HPDE6-E6E7 (cell line): ENCODE measurements around the gene PPM1K.
"Not testable (repeated sequence)": the region's sequence is repeated elsewhere in the genome, so short reads cannot be mapped to it uniquely, and the experiment has no call there.

Source experiments
- DNase-seq: peaks from one replicate; pipeline ENCODE4 v3.0.0; 2011; ENCODE audit warnings: missing footprints; ENCODE audit errors: extremely low spot score

Gene PPM1K

DNA sequence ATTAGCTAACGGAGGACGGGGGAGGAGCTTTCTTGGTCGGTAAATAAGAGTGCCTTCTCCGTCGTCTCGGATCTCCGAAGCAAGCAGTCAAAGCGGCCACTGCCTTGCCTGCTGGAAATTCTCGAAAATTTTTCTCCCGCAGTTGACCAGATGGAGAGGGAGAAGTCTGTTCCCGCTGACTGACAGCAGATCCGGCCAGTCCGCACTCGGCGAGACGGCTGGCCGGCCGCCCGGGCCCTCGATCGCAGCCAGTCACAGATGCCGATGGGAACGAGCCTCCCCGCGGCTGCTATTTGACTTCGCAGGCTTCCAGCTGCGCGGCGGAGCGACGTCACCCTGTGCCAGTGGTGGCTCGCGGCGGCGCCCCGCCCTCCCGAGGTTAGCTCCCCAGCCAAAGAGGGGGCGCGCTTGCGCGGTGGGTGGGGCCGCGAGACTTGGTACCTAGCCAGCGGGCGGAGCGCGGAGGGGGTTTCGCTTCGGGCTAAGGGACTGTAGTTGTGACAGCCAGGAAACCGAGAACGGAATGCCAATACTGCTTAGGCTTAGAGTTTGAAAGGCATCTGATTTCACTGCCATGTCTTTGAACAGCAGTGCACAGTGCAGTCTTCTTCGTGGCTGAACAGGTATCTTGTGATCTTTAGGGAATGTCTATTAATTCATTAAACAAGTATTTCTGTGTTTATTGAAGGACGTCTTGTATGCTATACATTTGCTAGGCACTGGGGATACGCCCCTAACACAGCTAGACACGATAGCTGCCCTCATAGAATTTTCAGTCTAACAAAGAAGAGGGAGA lies at the start of gene PPM1K:
Gene PPM1K (minus strand): TSS at position 123 of the 796 bp plus-strand sequence. CDS start 5,978 bp downstream, outside the sequence.
- peak; percentile 97 for DNase-seq

DNA sequence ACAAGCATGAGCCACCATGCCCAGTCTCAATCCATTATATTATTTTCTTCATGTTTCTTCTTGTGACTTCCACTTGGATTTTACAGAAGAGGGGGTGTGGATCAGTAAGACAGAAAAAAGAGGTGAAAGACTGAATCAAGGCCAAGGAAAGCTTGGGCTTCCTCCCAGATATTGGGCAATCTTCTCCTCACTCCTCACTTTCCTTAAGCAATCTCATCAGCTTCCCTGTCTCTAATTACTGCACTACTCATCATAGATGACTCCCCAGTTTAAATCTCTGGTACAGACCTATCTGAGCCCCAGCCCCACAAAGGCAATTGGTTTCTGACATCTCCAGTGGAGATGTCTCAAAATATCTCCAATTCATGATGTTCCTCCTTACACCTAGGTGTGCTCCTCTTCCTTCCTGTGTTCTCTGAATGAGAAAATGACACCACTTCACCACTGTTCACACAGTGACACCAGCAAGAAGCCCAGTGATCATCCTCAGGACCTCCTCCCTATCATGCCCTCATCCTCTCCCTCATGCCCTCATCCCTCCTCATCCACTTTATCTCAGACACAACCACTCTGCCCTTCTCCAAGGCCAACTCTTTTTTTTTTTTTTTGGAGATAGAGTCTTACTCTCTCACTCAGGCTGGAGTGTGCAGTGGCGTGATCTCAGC lies 49.5 kb upstream of the PPM1K start:
- no peak for DNase-seq

DNA sequence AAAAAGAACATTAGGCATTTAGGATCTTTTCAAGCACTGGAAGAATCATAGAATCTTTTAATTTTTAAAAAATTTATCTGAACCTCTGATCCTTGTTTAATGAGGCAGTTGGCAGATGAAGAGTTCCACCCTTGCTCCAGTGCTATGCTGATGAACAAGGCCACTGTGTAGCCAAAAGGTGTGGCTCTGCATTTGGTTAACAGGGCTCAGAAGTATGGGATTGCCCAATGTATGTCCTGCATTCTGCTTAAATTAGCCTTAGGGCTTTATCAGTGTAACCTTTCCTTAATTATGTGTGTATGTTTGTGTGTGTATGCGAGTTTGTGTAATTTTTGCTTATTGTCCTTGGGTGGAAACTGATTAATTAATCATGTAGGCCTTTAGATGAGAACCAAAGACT lies 43.3 kb upstream of the PPM1K start:
- DNase-seq: no peak

DNA sequence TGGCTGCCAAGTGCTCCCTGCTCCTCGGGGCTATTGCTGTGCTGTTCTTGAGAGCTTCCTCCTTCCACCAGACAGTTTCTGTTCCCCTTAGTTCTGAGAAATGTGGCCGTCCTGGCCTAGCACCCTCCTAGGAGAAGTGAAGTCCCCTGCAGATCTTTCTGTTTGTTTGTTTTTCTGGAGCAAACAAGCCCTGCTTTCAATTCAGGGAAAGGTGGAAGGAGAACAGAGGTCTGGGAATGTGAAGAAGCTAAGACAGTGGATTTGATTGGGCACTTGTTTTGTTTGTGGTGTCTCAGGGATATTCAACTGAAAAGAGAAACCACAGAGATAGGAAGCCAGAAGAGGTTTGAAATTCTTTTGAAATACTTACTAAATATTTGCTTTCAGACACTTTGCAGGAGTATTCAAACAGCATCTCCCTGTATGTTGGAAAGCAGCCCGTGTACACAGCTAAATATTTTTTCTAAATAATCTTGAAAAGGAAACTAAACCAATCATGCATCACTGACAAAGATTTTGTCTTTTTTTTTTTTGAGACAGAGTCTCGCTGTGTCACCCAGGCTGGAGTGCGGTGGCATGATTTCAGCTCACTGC lies 36.5 kb upstream of the PPM1K start:
- DNase-seq: no peak

DNA sequence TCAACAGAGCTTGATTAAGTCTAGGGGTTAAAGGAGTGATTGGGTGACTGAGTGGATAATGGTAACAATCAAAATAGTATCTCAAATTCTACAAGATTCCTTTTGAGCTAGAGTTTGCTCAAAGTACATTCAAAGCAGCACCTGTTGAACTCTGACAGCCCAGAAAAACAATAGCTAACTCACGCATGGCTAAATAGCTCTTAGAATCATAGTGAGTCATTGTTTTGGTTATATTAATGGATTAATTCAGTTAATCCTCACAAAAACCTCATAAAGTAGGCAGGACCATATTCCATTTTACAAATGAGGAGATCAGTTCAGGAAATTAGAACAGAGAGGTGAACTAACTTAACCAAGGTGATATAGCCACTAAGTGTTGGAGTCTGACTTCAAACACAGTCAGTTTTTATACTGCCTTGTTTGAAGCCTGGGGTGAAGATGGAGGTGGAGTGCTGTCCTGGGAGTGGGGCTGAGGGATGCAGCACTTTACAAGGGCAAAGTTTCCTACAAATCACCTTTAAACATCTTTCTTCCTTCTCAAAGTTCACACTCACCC lies 35.9 kb upstream of the PPM1K start:
- DNase-seq: no peak

DNA sequence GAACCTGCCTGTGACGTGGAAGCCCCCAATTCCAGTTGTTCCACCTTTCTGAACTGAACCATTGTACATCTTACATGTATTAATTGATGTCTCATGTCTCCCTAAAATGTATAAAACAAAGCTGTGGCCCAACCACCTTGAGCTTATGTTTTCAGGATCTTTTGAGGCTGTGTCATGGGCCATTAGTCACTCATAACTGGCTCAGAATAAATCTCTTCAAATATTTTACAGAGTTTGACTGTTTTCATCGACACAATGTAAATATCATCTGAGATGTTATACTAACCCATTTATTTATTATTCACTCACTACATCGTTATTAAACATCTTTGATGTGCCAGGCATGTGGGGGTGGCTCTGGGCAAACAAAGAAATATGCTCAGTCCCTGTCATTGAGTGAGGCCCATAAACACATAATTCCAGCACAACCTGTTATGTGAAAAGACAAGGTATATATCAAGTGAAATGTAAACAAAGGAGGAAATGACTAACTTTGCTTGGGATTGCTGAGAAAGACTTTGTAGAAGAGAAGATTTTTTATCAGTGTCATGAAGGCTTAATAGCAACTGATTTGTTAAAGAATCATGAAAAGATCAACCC lies 34.5 kb upstream of the PPM1K start:
- DNase-seq: peak; percentile 32

DNA sequence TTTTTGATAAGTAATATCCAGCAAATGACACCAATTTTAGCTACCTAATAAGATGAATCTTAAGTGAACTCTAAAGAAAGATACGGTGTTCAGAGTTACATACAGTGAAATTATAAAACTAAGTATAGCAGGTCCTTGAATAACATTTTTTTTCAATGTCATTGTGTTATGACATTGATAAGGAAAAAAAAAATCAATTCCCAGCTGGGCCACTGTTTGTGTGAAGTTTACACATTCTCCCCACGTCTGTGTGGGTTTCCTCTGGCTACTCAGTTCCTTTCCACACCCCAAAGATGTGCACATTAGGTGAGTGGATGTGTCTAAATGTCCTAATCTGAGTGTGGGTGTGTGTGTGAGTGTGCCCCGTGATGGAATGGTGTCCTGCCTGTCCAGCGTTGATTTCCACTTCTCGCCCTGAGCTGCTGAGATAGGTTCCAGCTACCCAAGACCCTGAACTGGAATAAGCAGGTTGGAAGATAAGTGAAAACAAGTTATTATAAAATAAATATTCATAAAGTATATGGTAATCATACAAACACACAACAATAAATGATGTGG lies 31.2 kb upstream of the PPM1K start:
- no peak for DNase-seq

DNA sequence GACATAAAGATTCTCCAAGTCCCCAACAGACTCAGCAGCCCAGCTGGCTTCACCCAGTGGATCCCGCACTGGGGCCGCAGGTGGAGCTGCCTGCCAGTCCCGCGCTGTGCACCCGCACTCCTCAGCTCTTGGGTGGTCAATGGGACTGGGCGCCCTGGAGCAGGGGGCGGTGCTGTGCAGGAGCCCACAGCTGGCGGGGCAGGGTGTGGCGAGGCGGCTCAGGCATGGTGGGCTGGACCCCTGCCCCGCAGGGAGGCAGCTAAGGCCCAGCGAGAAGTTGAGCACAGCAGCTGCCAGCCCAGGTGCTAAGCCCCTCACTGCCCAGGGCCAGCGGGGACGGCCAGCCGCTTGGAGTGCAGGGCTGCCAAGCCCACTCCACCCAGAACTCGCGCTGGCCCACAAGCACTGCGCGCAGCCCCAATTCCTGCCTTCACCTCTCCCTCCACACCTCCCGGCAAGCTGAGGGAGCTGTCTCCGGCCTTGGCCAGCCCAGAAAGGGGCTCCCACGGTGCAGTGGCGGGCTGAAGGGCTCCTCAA lies 28.8 kb upstream of the PPM1K start:
- DNase-seq: not testable (repeated sequence)

DNA sequence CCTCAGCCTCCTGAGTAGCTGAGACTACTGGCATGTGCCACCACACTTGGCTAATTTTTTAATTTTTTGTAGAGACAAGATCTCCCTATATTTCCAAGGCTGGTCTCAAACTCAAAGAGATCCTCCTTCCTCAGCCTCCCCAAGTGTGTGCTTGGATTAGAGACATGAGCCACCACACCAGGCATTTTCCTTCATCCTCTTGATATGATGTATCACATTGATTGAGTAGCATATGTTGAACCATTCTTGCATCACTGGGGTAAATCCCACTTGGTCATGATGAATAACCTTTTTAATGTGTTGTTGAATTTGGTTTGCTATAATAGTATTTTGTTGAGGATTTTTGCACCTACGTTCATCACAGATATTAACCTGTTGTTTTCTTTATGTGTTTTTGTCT lies 24.2 kb upstream of the PPM1K start:
- no peak for DNase-seq

DNA sequence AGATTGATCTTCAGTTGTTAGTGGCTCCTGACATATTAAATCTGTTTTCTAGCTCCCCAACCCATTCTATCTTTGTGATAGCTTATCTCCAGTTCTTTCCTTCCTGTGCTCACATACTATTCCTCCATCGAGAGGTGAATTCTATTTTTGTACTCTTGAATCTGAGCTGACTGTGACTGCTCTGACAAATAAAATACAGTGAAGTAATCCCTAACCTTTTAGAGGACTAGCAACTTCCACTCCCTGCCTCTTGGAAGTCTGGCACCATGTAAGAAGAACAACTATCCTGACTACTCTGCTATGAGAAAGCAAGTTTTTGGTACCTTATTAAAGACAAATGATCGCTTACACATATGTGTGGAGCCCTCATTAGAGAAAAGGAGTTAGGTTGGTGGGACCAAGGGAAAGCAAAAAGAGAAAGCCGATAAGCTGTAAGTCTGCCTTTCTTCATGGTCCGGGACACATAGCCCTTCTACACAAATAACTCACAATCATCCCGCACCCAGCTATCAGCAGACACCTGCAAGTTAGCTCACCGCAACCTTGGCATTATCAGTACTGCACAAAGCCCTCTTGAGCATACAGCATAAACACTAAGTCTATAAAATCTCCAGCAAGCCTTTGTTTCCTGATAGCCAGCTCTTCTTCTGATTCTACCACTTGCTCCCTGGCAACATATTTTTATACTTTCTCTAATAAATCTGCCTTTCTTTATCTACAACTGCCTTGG lies 13.5 kb upstream of the PPM1K start:
- no peak for DNase-seq

DNA sequence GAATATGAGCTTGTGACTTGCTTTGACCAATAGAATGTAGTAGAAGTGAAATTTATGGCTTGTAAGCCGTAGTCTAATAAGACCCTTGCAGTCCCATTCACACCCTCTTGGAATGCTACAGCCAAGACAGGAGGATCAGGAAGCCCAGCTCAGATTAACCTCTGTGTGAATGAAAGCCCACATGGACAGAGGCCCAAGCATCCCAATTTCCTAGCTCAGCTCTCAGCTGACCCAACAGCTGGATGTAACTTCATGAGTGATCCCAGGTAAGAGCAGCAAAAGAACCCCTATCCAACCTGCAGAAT lies 12.8 kb upstream of the PPM1K start:
- no peak for DNase-seq

DNA sequence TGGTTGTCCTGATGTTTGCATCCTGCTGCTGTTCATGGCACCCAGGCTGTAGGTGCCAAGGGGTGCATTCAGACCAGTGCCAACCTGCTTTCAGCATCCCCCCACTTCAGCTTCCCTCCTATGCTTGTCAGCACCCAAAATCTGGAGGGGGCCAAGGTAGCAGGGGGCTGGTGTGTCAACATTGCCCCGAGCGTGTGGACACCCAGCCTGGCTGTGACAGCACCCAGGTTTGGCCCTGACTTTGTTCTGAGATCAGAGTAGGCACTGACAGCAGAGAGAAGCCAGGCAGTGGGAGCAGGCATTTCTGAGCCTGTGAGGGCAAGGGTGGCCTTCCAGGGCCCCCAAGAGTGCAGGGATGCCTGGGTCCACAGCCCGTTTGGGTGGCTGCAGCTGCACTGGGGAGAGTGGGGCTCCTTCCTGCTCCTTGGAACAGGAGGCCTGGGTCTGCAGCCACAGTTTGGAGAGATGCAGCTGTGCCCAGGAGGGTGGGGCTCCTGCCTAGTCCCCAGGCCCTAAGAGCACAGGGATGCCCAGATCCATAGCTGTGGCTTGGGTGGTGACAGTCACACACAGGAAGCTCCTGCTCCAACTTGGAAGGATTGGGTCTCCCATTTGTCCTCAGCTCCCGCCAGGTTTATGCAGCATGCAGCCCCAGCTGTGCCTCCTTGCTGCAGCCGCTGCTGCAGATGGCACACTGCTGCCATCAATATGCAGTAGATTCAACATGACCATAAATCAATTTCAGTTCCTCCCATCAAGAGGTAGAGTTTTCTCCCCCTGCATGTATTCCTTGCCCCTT lies 12.3 kb upstream of the PPM1K start:
- no peak for DNase-seq

DNA sequence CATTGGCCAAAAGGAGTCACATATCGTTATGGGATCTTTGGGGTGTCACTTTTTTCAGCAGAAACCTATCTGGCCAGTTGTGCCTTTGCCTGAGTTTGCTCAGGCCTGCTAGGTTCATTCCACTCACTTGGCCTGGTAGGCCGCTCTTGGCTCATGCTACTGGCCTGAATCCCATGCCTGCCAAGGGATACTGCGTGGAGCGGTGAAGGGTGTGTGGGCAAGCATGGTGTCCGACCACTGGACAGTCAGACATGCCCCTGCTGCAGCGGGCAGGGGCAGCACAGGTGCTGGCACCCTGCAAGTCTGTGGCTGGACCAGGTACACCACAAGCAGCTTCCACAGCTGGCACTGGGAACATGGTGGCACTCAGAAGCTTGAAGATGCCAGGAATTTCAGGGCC lies 11.3 kb upstream of the PPM1K start:
- DNase-seq: no peak

DNA sequence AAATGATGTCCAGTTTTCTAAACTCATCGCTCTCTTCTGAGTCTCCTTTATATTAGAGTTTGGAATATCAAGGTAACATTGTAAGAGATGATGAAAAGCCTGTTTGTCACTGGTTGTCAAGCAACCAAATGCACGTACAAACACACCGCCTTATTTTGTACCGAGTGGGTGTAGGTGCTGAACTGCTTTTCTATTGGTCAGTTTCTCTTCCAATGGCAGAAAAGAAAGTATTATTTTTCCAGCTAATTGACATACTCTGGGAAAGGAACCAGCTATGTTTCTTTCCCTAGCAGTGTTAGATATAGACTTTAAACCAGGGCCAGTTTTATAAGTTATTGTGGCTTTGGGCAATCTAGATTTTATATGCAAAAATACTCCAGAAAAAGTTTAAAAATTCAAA lies 6.6 kb upstream of the PPM1K start:
- no peak for DNase-seq

DNA sequence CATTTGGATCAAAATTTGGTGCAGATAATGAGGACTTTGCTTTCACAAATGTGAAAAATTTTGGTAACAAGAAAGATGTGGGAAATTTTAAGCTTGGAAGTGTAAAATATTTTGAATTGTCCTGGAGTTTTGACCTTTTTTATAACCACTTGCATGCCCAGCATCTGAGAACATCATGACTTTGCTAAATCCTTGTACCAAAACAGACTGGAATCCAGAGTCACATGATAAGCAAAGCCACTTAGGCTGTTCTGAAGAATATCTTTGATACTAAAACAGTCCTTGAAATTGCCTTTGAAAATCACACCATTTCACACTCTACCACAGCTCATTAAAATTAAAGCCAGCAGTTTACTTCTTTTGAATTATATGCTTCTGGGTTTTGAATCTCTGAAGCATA lies 2.5 kb upstream of the PPM1K start:
- no peak for DNase-seq

DNA sequence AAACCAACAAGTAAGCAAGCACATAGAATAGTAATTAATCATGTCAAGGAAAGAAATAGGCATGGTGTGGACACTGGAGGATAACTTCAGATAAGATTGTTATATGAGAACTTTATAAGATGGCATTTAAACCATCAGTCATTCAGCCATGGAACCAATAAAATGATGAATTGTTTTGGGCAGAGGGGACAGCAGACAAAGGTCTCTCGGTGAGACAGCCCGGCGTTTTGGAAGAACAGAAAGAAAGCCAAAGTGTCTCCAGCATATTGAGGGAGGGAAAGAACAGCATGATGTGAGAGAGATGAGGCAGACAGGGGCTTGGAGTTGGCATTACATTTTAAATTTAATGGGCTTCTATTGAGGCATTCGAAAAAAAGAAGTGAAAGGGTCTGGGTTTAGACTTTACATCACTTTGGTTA lies 883 bp upstream of the PPM1K start:
- no peak for DNase-seq

DNA sequence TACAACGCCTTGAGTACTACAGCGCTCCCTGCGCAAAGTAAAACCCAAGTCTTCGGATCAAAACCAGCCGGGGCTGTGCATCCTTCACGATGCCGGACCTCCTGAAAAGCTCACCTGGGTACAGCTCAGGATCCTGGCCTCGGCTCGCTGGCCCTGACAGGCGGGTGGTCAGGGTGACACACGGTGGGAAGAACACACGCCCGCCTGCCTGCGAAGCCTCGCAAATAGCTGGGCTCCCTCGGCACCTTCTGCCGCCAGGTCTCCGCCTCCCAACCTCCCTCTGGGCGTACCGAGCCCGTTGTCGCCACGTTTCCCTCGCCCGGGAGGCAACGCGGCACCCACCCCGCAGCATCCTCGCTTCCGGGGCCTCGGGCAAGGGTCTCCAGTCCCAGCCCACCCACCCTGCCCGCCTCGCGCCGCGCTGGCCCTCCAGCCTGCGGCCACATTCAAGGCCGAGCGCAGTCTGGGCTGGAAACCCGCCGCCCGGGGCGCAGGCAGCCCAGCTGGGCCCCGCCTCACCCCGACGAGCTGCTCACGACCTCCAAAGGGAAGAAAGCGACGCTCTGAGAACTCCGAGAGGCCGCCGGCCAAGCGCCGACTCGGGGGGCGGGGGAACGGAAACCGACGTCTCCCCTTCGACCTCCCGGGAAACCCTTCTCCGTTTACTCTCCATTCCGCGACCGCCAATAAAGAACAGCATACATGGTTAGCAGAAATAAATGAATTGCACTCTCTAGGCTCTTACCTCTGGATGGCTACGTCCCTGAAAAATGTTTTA lies 511 bp downstream of the PPM1K start:
- peak; percentile 37 for DNase-seq

DNA sequence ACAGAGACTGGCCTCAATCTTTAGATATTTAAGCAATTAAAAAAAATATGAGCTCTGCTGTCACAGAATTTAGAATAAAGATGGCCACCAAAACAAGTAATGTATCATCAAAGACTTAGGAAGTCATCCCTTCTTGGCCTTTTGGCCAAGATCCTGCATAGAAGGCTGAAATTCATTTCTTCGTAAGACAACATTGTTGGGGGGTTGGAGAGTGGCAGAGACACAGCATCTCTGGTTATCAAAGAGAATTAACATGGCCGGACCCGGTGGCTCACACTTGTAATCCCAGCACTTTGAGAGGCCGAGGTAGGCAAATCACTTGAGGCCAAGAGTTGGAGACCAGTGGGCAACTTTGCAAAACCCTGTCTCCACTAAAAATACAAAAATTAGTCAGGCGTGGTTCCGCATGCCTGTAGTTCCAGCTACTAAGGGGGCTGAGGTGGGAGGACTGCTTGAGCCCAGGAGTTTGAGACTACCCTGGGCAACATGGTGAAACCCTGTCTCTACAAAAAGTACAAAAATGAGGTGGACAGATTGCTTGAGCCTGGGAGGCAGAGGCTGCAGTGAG lies 4.0 kb downstream of the PPM1K start:
- DNase-seq: no peak

DNA sequence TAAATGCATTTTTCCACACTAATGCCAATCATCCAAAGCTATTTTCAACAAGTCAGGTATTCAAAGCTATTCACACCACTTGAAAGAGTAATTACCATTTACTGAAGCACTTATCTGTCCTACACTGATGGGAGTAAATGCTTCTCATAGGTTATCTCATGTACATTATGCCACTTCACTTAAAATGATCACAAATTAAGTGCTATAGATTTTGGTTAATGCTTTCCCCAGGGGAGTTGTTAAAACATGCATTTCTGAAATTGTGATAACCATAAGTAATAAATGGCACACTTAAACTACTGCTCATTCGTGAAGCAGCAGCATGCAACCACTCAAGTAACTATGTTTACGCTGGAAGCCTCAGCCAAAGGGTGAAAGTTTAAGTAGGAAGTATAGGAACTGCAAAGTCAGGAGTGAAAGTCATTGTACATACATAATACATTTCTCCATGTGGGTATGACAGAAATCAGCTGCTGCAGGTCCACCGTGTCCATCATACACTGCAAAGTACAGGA lies 6.6 kb downstream of the PPM1K start:
- DNase-seq: no peak
